Epidermal melanocyte (primary cell): ENCODE measurements around the gene APOL5.
"Not testable (repeated sequence)": the region's sequence is repeated elsewhere in the genome, so short reads cannot be mapped to it uniquely, and the experiment has no call there.

Experiments
- DNase-seq: peaks from one replicate; pipeline ENCODE4 v3.0.0; 2011; ENCODE audit warnings: low spot score; ENCODE audit not compliant: insufficient read length

The APOL5 gene

GRCh38 chr22:35717572-35717971 lies at the start of gene APOL5:
Gene APOL5 (plus strand): TSS chr22:35717872. CDS start chr22:35717872, 0 bp downstream.
- DNase-seq: no peak

- no peak for DNase-seq
Observed at GRCh38 chr22:35674335-35674734, 43.3 kb upstream of the APOL5 start.

GRCh38 chr22:35676065-35676464 lies 41.6 kb upstream of the APOL5 start:
- DNase-seq: not testable (repeated sequence)

- no peak for DNase-seq
Observed at GRCh38 chr22:35677460-35678187, 40.0 kb upstream of the APOL5 start.

- no peak for DNase-seq
Observed at GRCh38 chr22:35678836-35679235, 38.8 kb upstream of the APOL5 start.

GRCh38 chr22:35679492-35679891 lies 38.2 kb upstream of the APOL5 start:
- DNase-seq: not testable (repeated sequence)

GRCh38 chr22:35681454-35682052 lies 36.1 kb upstream of the APOL5 start:
- DNase-seq: no peak

GRCh38 chr22:35683560-35683959 lies 34.1 kb upstream of the APOL5 start:
- no peak for DNase-seq

GRCh38 chr22:35684270-35684700 lies 33.4 kb upstream of the APOL5 start:
- DNase-seq: no peak

GRCh38 chr22:35684732-35685131 lies 32.9 kb upstream of the APOL5 start:
- no peak for DNase-seq

GRCh38 chr22:35685731-35686130 lies 31.9 kb upstream of the APOL5 start:
- DNase-seq: no peak

GRCh38 chr22:35686298-35686697 lies 31.4 kb upstream of the APOL5 start:
- no peak for DNase-seq

GRCh38 chr22:35687461-35687860 lies 30.2 kb upstream of the APOL5 start:
- no peak for DNase-seq

GRCh38 chr22:35688913-35689675 lies 28.6 kb upstream of the APOL5 start:
- no peak for DNase-seq

GRCh38 chr22:35690001-35690400 lies 27.7 kb upstream of the APOL5 start:
- DNase-seq: no peak

- no peak for DNase-seq
Observed at GRCh38 chr22:35695202-35695601, 22.5 kb upstream of the APOL5 start.

- no peak for DNase-seq
Observed at GRCh38 chr22:35697142-35697541, 20.5 kb upstream of the APOL5 start.

- DNase-seq: not testable (repeated sequence)
Observed at GRCh38 chr22:35699852-35700251, 17.8 kb upstream of the APOL5 start.

- DNase-seq: no peak
Observed at GRCh38 chr22:35703861-35704584, 13.6 kb upstream of the APOL5 start.

- DNase-seq: no peak
Observed at GRCh38 chr22:35705141-35705540, 12.5 kb upstream of the APOL5 start.

- no peak for DNase-seq
Observed at GRCh38 chr22:35708453-35708852, 9.2 kb upstream of the APOL5 start.

GRCh38 chr22:35708917-35709316 lies 8.8 kb upstream of the APOL5 start:
- DNase-seq: no peak
